ENCODE results near the gene PHLDB1. TPM values are rescaled to one million over a fixed set of nuclear protein-coding genes. Genes with fewer than 3 reads are reported as not detected.

Gene PHLDB1
- polyA plus RNA-seq, 1 of the 3 experiments (the other 2 are of a cell fraction) = 89.4 TPM

DNA sequence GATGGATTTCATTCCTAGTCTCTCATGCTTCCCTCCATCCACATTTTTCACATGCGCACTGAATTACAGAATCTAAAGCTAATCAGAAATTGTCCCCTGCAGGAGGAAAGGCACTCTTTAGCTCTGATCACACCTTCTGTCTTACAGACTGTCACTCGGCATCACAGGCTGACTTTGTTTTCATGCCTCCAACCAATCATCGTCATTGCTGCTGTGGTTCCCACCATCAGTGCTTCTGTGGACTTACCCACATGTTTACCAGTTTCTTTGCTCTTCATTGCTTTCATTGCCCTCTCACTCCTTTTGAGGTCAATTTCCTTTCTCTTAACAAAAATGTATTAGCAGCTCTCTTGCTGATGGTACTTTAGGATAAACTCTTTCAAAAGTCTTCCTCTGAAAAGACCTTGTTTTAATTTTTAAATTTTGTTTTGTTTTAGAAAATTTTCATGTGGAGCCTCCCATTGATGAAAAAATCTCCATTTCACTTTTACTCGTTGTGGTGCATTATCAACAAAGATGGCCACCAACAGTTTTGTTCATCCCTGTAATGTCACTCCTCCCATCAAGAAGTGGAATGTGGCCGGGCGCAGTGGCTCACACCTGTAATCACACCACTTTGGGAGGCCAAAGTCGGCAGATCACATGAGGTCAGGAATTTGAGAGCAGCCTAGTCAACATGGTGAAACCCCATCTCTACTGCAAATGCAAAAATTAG, 92.2 kb downstream of the PHLDB1 start:
- Histone ChIP-seq H4K20me1 (ENCODE audit: insufficient read depth) (no peaks in the 10 kb centered on the region), H3F3A (replicated peaks; ENCODE audit: insufficient read depth) (no peaks in the 10 kb centered on the region), H3K27ac (ENCODE audit: low read depth in 2 of 2, low read length in 1 of 2) (no peak overlapping the region), H3K4me3 (ENCODE audit: low read depth in 2 of 2, low read length in 1 of 2) (no peak overlapping the region), H3K36me3 (replicated peaks in 1 of 2; ENCODE audit: control insufficient read depth in 1 of 2, insufficient read depth in 2 of 2, low read length in 1 of 2) (no peaks in the 10 kb centered on the region), H3K27me3 (ENCODE audit: insufficient read depth) (no peaks in the 10 kb centered on the region), H3K79me2 (ENCODE audit: insufficient read depth) (no peaks in the 10 kb centered on the region), H3K9me3 (no peaks in the 10 kb centered on the region), H2AFZ (ENCODE audit: low read depth) (no peak overlapping the region), H3K4me1 (ENCODE audit: control insufficient read depth in 1 of 2, insufficient read depth in 2 of 2, low read depth in 1 of 2, low read length in 1 of 2) (no peaks in the 10 kb centered on the region), H3K9ac (no peak overlapping the region), H3K9me2 (no peaks in the 10 kb centered on the region), H3K4me2 (no peak overlapping the region)
- ChIA-PET POLR2A (no interaction called here), CTCF (interaction anchor here (5.9 kb wide), 1 partner anchor 9 kb away, joined by 31 read pairs; no protein-coding TSS in a partner anchor)
- TF ChIP-seq EP300 (IDR thresholded peaks at IDR 0.05; ENCODE audit: borderline replicate concordance in 1 of 2, low read depth in 1 of 2, low read length in 1 of 2) = no peak
- TF ChIP-seq, protein P1, sequence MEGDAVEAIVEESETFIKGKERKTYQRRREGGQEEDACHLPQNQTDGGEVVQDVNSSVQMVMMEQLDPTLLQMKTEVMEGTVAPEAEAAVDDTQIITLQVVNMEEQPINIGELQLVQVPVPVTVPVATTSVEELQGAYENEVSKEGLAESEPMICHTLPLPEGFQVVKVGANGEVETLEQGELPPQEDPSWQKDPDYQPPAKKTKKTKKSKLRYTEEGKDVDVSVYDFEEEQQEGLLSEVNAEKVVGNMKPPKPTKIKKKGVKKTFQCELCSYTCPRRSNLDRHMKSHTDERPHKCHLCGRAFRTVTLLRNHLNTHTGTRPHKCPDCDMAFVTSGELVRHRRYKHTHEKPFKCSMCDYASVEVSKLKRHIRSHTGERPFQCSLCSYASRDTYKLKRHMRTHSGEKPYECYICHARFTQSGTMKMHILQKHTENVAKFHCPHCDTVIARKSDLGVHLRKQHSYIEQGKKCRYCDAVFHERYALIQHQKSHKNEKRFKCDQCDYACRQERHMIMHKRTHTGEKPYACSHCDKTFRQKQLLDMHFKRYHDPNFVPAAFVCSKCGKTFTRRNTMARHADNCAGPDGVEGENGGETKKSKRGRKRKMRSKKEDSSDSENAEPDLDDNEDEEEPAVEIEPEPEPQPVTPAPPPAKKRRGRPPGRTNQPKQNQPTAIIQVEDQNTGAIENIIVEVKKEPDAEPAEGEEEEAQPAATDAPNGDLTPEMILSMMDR (IDR thresholded peaks at IDR 0.05) = no peak
- no peak for TF ChIP-seq TCF12 (IDR thresholded peaks at IDR 0.05)
- 91% methylated on average over 7 of the region's 7 CpGs for WGBS (ENCODE audit: low lambda C conversion rate)
- no peak for DNase-seq

DNA sequence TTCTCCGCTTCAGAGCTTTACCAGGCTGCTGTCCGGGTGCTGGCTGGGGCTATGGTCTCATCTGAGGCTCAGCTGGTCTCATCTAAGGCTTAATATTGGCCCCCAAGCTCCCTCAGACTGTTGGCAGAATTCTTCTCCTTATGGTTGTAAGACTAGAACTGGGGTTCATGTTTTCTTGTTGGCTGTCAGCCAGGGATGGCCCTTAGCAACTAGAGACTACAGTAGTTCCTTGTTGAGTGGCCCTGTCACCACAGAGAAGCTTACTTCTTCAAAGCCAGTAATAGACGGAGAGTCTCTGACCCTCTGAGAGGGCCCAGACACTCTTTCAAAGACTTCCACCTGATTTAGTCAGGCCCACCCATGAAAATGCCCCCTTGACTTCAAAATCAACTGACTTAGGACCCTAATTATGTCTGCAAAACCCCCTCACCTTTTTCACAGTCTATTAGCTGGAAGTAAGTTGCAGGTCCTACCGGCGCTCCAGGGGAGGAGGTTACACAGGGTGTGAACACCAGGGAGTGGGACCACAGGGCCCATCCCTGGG, 96.2 kb downstream of the PHLDB1 start:
- H3F3A ChIP-seq (replicated peaks; ENCODE audit: insufficient read depth) = no peaks in the 10 kb centered on the region
- DNase-seq = no peak
- no peaks in the 10 kb centered on the region for H3K27me3 ChIP-seq (ENCODE audit: insufficient read depth)
- no peaks in the 10 kb centered on the region for H3K9me3 ChIP-seq
- H2AFZ ChIP-seq (ENCODE audit: low read depth) = no peak overlapping the region
- no peak overlapping the region for H3K9ac ChIP-seq
- no peaks in the 10 kb centered on the region for H4K20me1 ChIP-seq (ENCODE audit: insufficient read depth)
- no peak overlapping the region for H3K4me2 ChIP-seq
- no peaks in the 10 kb centered on the region for H3K36me3 ChIP-seq (replicated peaks in 1 of 2; ENCODE audit: control insufficient read depth in 1 of 2, insufficient read depth in 2 of 2, low read length in 1 of 2)
- peaks cover 0 to 12% of the 10 kb centered on the region in 2 experiments; a peak in 1 of 4 replicates for H3K4me1 ChIP-seq (ENCODE audit: control insufficient read depth in 1 of 2, insufficient read depth in 2 of 2, low read depth in 1 of 2, low read length in 1 of 2)
- CTCF ChIA-PET = interaction anchor here (5.9 kb wide), 1 partner anchor 13 kb away, joined by 31 read pairs; no protein-coding TSS in a partner anchor
- POLR2A ChIA-PET = no interaction called here
- no peaks in the 10 kb centered on the region for H3K79me2 ChIP-seq (ENCODE audit: insufficient read depth)
- WGBS (ENCODE audit: low lambda C conversion rate) = 97% methylated on average over 5 of the region's 5 CpGs
- no peak overlapping the region for H3K4me3 ChIP-seq (ENCODE audit: low read depth in 2 of 2, low read length in 1 of 2)
- H3K9me2 ChIP-seq = no peaks in the 10 kb centered on the region
- H3K27ac ChIP-seq (ENCODE audit: low read depth in 2 of 2, low read length in 1 of 2) = no peak overlapping the region
- TF ChIP-seq, protein P2, sequence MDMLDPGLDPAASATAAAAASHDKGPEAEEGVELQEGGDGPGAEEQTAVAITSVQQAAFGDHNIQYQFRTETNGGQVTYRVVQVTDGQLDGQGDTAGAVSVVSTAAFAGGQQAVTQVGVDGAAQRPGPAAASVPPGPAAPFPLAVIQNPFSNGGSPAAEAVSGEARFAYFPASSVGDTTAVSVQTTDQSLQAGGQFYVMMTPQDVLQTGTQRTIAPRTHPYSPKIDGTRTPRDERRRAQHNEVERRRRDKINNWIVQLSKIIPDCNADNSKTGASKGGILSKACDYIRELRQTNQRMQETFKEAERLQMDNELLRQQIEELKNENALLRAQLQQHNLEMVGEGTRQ (IDR thresholded peaks at IDR 0.05; ENCODE audit: borderline replicate concordance, low read depth, low read length) = no peak
- TF ChIP-seq ELF1 (IDR thresholded peaks at IDR 0.05) = no peak
- no peak for TF ChIP-seq NFIC (IDR thresholded peaks at IDR 0.05; ENCODE audit: borderline replicate concordance)
- TF ChIP-seq YY1 (IDR thresholded peaks at IDR 0.05; ENCODE audit: low read depth) = no peak
- TF ChIP-seq, protein P3, sequence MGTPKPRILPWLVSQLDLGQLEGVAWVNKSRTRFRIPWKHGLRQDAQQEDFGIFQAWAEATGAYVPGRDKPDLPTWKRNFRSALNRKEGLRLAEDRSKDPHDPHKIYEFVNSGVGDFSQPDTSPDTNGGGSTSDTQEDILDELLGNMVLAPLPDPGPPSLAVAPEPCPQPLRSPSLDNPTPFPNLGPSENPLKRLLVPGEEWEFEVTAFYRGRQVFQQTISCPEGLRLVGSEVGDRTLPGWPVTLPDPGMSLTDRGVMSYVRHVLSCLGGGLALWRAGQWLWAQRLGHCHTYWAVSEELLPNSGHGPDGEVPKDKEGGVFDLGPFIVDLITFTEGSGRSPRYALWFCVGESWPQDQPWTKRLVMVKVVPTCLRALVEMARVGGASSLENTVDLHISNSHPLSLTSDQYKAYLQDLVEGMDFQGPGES (IDR thresholded peaks at IDR 0.05; ENCODE audit: low read depth, low read length) = no peak
- TF ChIP-seq FOXM1 (IDR thresholded peaks at IDR 0.05; ENCODE audit: low read depth) = no peak
- TF ChIP-seq RCOR1 (IDR thresholded peaks at IDR 0.05; ENCODE audit: low read length) = no peak
- TF ChIP-seq, protein P4, sequence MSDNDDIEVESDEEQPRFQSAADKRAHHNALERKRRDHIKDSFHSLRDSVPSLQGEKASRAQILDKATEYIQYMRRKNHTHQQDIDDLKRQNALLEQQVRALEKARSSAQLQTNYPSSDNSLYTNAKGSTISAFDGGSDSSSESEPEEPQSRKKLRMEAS (IDR thresholded peaks at IDR 0.05; ENCODE audit: low read depth) = no peak
- TF ChIP-seq POLR2AphosphoS5 (IDR thresholded peaks at IDR 0.05; ENCODE audit: low read depth, low read length) = no peak
- TF ChIP-seq EP300 (IDR thresholded peaks at IDR 0.05; ENCODE audit: borderline replicate concordance in 1 of 2, low read depth in 1 of 2, low read length in 1 of 2) = no peak
- TF ChIP-seq MXI1 (IDR thresholded peaks at IDR 0.05; ENCODE audit: low read depth, low read length) = no peak
- TF ChIP-seq TEAD4 (IDR thresholded peaks at IDR 0.05; ENCODE audit: borderline replicate concordance, insufficient read depth) = no peak
- TF ChIP-seq, protein P5, sequence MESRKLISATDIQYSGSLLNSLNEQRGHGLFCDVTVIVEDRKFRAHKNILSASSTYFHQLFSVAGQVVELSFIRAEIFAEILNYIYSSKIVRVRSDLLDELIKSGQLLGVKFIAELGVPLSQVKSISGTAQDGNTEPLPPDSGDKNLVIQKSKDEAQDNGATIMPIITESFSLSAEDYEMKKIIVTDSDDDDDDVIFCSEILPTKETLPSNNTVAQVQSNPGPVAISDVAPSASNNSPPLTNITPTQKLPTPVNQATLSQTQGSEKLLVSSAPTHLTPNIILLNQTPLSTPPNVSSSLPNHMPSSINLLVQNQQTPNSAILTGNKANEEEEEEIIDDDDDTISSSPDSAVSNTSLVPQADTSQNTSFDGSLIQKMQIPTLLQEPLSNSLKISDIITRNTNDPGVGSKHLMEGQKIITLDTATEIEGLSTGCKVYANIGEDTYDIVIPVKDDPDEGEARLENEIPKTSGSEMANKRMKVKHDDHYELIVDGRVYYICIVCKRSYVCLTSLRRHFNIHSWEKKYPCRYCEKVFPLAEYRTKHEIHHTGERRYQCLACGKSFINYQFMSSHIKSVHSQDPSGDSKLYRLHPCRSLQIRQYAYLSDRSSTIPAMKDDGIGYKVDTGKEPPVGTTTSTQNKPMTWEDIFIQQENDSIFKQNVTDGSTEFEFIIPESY (IDR thresholded peaks at IDR 0.05; ENCODE audit: borderline replicate concordance, low read depth) = no peak
- no peak for TF ChIP-seq FOSL2 (IDR thresholded peaks at IDR 0.05; ENCODE audit: borderline replicate concordance, low read depth)

Data from SK-N-SH (cell line).